Fibroblast of pulmonary artery (primary cell): Measurements from ENCODE around the gene LCAT.

Experiments
- DNase-seq: peaks from one replicate; pipeline ENCODE4 v3.0.0-alpha.2; 2010; ENCODE audit warnings: low read depth
- H3K4me3 ChIP-seq: replicated peaks from 2 replicates; pipeline ENCODE4 v1.5.1; 2011; ENCODE audit warnings: low read depth, mild to moderate bottlenecking, control low read depth, low read length, moderate library complexity
- CTCF ChIP-seq: IDR thresholded peaks from 2 replicates; pipeline ENCODE4 v1.5.1; 2011; ENCODE audit warnings: mild to moderate bottlenecking, control low read depth, low read length, inconsistent platforms; ENCODE audit errors: missing control alignments

LCAT gene

GRCh38 chr16:67907397-67908180, 36.3 kb downstream of the LCAT start:
- no peak for DNase-seq
- no peak overlapping the region for H3K4me3 ChIP-seq
- TF ChIP-seq CTCF, result no peak

GRCh38 chr16:67902831-67903230, 41.1 kb downstream of the LCAT start:
- H3K4me3 ChIP-seq, result no peak overlapping the region
- TF ChIP-seq CTCF, result no peak
- DNase-seq, result no peak

- no peak overlapping the region for H3K4me3 ChIP-seq
- no peak for TF ChIP-seq CTCF
- no peak for DNase-seq
Measured at GRCh38 chr16:67901734-67902133, 42.2 kb downstream of the LCAT start.

GRCh38 chr16:67897231-67897630, 46.7 kb downstream of the LCAT start:
- DNase-seq, result peak; percentile 56
- no peak for TF ChIP-seq CTCF
- no peak overlapping the region for H3K4me3 ChIP-seq

- H3K4me3 ChIP-seq, result peak overlapping the region; percentile 87
- DNase-seq, result no peak
- no peak for TF ChIP-seq CTCF
Measured at GRCh38 chr16:67893743-67894399, 50.0 kb downstream of the LCAT start.

- peak within 1 kb of the TSS; percentile 87 for H3K4me3 ChIP-seq
- DNase-seq, result peak; percentile 95
- TF ChIP-seq CTCF, result no peak
Measured at GRCh38 chr16:67892899-67893742, 50.8 kb downstream of the LCAT start, which contains the start of gene PSKH1. Gene PSKH1, plus strand, starts transcription at chr16:67893254. Its CDS starts 15,496 bp downstream, at chr16:67908750.
